GM18519 (cell line): ENCODE measurements around the gene FUS.
"Not testable (repeated sequence)": the region's sequence is repeated elsewhere in the genome, so short reads cannot be mapped to it uniquely, and the experiment has no call there.

Experiments
- ATAC-seq: cut with Tn5 transposase; IDR thresholded peaks from one replicate; pipeline ENCODE4 v1.9.1; 2021; ENCODE audit warnings: mild to moderate bottlenecking, moderate library complexity; ENCODE audit not compliant: unreplicated experiment, low FRiP score

FUS gene

DNA sequence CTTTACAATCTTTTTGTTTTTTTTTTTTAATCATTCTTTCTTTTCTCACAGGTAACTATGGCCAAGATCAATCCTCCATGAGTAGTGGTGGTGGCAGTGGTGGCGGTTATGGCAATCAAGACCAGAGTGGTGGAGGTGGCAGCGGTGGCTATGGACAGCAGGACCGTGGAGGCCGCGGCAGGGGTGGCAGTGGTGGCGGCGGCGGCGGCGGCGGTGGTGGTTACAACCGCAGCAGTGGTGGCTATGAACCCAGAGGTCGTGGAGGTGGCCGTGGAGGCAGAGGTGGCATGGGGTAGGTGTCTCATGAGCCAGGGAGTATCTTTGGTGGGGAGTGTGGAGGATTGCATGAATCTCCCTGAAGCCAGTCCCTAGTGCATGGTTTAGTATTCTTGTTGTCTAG is 4.9 kb downstream of the FUS start:
- no peak for ATAC-seq

DNA sequence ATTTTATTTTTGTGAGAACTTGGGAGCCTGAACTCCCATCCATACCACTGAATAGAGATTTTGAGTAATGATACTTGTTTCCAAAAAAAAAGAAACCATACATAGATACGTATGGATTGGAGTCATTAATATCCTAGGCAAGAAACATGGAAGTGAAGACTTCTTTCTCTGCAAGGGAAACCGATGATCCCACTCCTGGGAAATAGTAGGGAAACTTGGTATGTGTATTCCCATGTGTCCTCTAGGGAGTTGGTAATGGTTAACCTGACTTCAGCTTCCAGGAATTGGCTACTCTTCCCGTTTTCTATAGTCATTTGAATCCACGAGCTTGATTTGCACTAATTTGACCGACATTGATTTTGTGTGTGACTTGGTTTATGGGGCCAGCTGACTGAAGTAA is 5.4 kb downstream of the FUS start:
- ATAC-seq = no peak

DNA sequence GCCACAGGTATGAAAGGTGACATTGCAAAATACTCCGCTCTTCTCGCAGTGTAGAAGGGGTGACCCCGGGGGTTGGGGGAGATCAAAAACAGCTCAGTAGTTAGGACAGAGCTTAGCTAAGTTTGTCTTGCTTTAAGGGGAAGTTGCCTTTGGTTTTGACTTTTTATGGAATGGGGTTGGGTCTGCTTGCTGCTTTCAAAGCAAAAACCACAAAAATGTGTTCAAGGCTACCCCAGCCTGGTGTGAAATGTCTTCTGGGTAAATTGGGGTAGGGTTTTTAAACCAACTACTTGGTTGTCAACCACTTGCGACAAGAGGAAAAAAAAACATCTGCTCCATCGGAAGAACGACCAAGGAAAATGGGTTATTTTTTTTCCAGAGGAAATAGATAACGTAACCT is 6.2 kb downstream of the FUS start:
- ATAC-seq = no peak

DNA sequence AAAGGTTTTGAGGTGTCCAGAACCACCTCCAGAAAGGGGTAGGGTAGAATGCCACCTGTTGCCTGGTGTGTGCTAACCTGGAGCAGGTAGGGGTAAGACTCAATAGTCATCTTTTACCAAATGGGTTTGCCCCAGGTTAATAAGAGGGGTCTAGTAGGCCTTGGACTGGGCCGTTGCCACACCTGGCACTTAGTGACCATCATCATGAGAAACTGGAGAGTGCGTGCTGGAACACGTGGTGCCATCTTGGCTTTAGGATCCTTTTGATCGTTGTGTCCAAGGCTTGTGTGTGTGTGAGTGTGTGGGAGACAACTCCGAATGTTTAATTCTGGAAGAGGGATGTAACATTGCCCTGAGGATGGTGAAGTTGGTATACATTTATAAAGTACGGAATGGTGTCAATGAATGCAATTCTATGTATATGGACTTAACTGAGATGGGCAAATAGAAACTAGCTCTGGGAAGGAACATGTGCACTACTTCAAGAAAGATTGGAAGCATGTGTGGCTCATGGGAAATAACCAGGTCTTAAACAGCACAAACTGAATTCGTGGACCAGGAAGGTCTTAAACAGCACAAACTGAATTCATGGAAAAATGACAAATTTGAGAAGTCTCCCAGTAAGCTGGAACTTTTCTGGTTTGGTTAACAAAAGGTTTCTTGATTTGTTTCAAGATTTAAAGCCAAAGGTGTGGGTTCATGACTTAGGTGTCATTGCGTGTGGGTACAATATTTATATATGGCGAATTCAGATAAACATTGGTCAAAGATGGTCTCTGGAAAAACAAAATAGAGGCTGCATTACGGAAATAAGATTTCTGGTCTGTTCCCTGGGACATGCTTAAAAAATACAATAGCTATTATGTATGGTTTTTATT is 7.2 kb downstream of the FUS start:
- no peak for ATAC-seq

DNA sequence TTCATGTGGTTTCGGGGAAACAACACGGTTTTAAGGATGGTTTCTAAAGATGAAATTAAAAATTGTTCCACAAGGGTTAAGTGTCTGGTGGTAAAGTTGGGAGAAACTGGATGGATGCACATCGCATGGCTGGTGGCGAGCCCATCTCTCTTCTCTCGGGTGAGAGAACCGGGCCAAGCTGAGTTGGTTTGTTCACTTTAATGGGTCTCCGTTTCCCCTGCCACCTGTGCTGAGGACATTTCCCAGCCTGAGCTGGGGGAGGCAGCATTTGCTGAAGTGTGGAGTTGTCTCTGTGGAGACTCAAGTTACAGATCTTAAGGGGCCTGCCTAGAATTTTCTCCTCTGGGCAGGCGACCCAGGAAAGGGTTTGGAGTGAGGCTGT is 7.9 kb downstream of the FUS start:
- ATAC-seq = no peak

DNA sequence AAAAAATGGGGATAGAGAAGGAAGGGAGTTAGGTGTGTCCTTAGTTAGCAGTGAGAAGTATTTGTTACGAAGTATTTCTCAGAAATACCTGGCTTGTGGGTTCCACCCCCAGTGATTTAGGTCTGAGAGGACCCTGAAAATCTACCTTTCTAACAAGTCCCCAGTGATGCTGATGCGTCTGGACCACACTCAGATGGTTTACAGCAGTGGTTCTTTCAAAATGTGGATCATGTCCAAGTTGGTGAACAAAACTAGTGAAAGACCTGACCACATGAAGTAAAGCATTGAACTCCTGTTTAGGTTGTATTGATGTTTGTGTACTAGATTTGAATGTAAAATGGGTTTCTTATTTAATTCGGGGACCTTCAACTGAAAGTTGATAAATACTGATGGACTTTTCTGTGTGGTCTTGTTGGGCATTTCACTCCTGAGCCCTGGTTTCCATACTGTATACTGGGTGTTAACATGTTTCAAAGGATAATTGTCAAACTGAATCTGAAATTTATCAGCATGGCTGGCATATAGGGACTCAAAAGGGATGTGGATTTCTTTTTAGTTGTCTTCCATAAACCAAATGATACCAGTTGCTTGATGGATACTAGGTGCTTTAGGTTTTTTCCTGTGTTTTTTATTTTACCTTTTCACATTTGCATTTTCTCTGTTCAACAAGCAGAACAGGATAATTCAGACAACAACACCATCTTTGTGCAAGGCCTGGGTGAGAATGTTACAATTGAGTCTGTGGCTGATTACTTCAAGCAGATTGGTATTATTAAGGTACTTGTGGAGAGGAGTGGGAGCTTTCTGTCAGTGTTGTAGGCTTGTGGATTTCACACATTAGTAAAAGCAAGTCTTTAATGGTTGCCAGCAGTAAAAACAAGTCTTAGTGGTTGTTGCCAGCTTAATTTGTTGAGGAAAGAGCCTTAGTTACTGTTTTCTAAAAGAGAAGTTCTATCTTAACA is 8.8 kb downstream of the FUS start:
- ATAC-seq = no peak

DNA sequence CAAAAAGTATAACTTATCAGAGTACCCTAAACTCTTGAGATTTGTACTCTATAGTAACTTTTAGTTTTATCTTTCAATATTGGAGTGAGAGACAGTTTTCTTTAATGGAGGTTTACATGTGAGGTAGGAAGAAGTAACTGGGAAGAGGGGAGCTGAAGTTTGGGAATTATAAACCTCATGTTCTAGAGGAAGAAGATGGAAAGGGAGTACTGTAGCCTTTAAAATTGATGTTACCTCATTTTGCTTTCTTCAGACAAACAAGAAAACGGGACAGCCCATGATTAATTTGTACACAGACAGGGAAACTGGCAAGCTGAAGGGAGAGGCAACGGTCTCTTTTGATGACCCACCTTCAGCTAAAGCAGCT is 9.5 kb downstream of the FUS start:
- no peak for ATAC-seq

DNA sequence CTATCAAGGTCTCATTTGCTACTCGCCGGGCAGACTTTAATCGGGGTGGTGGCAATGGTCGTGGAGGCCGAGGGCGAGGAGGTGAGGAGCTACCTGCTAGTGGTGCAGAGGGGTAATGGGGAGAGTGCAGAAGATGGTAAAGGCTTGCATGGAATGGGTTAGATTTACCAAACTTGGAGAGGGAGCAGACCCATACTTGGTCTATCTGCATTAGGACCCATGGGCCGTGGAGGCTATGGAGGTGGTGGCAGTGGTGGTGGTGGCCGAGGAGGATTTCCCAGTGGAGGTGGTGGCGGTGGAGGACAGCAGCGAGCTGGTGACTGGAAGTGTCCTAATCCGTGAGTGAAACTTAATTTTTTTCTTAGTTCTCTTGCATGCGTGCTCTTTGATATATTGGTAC is 10.1 kb downstream of the FUS start:
- ATAC-seq = no peak

DNA sequence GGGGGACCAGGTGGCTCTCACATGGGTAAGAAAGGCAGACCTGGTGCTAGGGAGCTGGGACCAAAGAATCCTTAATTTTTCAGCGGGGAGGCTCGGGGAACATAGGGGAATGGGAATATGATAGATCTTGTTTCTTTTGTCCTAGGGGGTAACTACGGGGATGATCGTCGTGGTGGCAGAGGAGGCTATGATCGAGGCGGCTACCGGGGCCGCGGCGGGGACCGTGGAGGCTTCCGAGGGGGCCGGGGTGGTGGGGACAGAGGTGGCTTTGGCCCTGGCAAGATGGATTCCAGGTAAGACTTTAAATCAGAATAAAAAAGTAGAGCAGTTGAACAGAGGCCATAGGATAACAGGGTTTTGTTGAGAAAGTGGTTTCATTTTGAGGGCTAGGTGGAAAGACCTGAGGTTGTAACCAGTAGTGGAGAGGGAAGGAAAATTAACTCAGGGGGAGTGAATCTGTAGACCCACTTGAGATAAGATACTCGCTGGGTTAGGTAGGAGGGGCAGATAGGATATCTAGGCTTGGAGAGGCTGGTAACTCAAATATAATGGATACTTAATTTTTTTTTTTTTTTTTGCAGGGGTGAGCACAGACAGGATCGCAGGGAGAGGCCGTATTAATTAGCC is 11.0 kb downstream of the FUS start:
- ATAC-seq = no peak

DNA sequence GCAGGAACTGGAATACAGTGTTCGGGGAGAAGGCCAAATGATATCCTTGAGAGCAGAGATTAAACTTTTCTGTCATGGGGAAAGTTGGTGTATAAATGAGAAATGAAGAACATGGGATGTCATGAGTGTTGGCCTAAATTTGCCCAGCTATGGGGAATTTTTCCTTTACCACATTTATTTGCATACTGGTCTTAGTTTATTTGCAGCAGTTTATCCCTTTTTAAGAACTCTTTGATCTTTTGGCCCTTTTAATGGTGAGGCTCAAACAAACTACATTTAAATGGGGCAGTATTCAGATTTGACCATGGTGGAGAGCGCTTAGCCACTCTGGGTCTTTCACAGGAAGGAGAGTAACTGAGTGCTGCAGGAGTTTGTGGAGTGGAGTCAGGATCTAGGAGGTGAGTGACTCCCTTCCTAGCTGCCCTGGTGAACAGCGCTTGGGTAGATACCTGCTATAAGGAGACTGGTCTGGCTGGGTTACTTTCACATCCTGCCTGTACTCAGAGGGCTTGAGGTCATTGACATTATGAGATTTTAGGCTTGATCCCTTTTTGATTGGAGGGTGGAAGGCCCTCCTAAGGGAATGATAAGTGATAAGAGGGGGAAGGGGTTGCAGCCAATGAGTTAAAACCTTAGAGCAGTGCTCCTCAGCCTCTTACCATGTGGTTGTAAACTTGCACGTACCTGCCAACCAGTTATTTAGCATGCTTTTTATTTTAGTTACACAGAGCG is 11.9 kb downstream of the FUS start:
- no peak for ATAC-seq

DNA sequence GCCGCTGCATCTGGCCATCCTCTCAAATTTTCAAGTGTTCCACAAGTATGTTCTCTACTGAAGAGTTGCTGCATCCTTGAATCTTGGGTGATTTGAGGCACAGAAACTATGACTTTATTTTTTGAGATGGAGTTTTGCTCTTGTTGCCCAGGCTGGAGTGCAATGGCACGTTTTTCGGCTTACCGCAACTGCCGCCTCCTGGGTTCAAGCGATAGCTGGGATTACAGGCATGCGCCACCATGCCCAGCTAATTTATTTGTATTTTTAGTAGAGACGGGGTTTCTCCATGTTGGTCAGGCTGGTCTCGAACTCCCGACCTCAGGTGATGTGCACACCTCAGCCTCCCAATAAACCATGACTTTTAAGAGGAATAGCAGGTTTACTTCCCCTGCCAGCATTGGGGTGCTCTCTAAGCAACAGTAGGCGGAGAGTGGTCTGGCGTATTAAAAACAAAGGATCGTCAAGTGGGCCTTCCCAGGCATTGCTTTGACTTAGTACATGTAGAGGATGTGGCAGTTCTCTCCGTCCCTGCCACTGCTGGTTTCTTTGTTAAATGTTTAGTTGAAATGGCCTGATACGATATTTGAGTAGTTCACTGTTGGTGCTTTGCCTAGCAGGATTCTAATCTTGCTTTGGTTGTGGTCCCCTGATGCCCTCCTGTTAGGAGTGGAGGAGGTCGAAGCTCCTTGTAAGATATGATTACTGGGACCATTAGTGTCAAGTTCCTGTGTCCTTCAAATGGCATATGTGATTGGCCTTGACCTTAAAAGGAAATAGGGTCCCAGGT is 13.1 kb downstream of the FUS start:
- no peak for ATAC-seq

DNA sequence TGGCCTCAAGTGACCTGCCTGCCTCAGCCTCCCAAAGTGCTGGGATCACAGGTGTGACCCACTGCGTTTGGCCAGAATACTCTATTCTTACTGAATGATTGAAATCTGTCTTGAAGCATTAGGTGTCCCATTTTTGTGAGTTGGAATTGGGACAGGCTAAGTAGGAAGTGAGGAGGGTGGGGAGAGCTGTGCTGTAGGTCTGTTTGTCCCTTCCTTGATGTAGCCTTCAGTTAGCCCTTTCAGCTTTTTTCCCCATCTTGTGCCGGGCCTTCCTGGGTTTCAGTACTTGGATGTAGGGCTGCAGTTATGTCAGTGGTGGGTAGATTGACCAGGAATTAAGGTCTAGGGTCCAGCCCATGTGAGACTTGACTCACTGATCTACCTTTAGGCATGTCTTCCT is 13.9 kb downstream of the FUS start:
- ATAC-seq = no peak

DNA sequence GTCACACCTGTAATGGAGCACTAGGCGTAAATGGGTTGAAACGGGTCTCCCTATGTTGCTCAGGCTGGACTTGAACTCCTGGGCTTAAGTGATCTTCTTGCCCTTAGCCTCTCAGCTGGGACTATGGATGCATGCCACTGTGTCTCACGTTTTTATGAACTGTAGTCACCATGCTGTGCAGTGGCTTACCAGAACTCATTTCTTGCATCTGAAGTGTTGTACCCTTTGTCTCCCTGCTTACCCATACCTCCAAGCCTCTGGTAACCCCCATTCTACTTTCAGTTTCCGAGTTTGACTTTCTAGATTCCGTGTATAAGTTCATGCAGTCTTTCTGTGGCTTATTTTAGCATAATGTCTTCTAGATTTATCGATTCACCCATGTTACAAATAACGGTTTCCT is 15.0 kb downstream of the FUS start:
- ATAC-seq = no peak

DNA sequence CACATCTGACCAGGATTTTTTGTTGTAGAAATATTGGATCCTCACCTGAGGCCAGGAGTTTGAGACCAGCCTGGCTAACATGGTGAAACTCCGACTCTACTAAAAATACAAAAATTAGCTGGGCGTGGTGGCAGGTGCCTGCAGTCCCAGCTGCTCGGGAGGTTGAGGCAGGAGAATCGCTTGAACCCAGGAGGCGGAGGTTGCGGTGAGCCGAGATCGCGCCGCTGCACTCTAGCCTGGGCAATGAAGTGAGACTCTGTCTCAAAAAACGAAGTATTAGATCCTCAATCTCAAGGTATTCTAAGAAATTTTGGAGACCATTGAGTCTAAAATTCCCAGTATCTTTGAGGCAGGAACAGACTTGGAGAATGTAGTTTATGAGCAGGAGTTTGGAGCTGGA is 15.9 kb downstream of the FUS start:
- not testable (repeated sequence) for ATAC-seq

DNA sequence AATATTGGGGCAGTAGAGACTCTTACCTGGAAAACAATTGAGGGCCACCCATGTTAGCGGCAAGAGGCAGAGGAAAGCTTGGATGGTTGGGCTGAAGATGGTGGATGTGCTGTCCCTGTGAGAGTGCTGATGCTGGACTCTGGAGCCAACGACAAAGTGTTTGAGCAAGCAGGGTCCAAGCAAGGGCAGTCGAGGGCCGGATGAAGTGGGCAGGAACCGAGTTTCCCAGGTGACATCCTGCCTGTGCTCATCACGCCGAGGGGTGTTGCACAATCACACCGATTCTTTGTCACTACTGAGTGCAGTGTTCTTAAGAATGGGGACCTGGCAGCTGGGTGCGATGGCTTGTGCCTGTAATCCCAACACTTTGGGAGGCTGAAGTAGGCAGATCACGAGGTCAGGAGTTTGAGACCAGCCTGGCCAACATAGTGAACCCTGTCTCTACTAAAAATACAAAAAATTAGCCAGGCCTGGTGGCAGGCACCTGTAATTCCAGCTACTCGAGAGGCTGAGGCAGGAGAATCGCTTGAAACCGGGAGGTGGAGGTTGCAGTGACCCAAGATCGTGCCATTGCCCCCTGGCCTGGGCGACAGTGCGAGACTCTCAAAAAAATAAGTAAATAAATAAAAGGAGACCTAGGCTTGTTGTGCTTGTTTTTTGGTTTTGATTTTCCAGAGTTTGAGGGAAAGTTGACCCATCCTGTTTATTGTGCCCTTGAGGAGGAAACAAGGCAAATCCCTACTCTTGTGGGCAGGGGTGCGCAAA is 16.6 kb downstream of the FUS start:
- ATAC-seq = no peak

DNA sequence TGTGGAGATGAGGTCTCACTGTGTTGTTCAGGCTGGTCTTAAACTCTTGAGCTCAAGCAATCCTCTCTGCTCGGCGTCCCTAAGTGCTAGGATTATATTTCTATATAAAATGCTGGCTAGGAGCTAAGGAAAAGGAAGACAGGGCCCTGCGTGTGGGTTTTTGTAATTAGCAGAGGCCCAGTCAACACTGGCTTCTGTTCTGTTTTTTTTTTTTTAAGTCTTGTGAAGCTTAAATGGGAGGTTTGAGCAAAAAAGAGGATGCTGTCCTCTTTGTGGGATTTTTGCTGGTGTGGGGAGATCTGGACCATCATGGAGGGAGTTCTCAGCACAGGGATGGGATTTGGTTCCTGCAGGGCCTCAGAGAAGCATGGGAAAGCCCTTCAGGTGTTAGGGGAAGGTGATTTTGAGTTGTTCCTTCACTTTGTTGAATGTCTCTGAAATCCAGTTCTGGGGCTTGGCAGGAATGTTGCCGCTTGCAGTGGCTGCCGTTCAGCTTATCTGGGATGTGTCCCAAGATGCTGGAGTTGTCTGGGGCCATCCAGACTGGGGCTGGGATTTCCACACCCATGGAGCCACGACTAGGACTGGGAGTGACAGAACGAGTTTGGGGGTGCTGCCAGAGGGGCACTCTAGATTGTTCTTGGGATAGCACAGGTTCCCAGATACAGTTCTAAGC is 18.4 kb downstream of the FUS start:
- no peak for ATAC-seq

DNA sequence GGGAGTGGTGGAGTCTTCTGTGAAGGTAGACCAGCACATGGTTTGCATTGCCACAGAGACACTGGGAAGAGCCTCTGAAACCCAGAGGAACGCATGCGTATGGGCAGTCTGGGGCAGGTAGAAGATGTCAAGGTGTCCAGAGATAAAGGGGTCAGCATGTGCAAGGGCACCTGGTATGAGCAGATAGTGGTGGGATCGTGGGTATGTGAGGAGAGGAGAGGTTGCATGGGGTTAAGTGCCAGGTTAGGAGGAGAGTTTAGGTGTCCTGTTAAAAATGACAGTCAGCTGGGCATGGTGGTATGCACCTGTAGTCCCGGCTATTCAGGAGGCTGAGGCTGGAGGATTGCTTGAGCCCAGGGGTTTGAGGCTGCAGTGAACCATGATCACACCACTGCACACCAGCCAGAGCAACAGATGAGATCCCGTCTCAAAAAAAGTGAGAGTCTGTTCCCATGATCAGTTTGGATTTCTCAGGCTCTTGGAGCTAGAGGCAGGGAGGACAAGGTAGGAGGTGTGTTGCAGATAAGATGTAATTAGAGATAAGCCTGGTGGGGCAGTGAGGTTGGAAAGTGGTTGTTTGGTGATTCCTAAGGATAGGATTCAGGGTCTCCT is 19.6 kb downstream of the FUS start:
- ATAC-seq = no peak

DNA sequence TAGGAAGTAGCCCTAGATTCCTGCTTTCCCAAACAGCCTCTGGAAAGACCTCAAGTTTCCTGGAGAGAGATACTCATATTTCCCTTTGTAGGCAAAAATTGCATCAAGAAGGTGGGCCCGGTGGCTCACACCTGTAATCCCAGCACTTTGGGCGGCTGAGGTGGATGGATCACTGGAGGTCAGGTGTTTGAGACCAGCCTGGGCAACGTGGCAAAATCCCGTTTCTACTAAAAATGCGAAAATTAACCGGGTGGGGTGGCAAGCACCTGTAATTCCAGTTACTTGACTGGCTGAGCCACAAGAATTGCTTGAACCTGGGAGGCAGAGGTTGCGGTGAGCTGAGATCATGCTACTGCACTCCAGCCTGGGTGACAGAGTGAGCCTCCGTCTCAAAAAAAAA is 20.2 kb downstream of the FUS start:
- not testable (repeated sequence) for ATAC-seq
